Thymus (tissue), 11 donors: ENCODE data around the gene RBM23. TPM values are rescaled to one million over a fixed set of nuclear protein-coding genes. Genes with fewer than 3 reads are reported as not detected.
A peak's percentile ranks its signal among the peaks of the same experiment; 100 is the strongest.

ENCODE experiments used
- DNase-seq, 9 donors: peaks; one replicate each; pipeline ENCODE4 v3.0.0-alpha.2; 2013; ENCODE audit warnings: low spot score in 9 of 9, low read depth in 6 of 9, missing footprints in 1 of 9
- H3K27ac ChIP-seq, 2 donors: one replicate each; pipeline ENCODE4 v1.5.1; 2013; ENCODE audit warnings: control low read depth in 1 of 2, low read depth in 1 of 2, low read length in 1 of 2, mild to moderate bottlenecking in 1 of 2, moderate library complexity in 1 of 2
- H3K27me3 ChIP-seq, 2 donors: one replicate each; pipeline ENCODE4 v1.5.1; 2013; ENCODE audit warnings: low read length in 1 of 2; ENCODE audit not compliant: control insufficient read depth in 2 of 2, insufficient read depth in 1 of 2
- H3K36me3 ChIP-seq, 2 donors: one replicate each; pipeline ENCODE4 v1.5.1; 2013; ENCODE audit warnings: low read length in 1 of 2, mild to moderate bottlenecking in 1 of 2, moderate library complexity in 1 of 2; ENCODE audit not compliant: control insufficient read depth in 2 of 2, insufficient read depth in 2 of 2
- H3K4me1 ChIP-seq, 2 donors: one replicate each; pipeline ENCODE4 v1.5.1; 2013; ENCODE audit warnings: low read length in 2 of 2; ENCODE audit not compliant: control insufficient read depth in 2 of 2, insufficient read depth in 2 of 2
- H3K4me3 ChIP-seq, 2 donors: one replicate each; pipeline ENCODE4 v1.5.1; 2013; ENCODE audit warnings: low read length in 2 of 2, control low read depth in 1 of 2, mild to moderate bottlenecking in 1 of 2
- H3K9me3 ChIP-seq, 2 donors: one replicate each; pipeline ENCODE4 v1.5.1; 2013; ENCODE audit warnings: low read length in 1 of 2, mild to moderate bottlenecking in 1 of 2; ENCODE audit not compliant: control insufficient read depth in 2 of 2, insufficient read depth in 1 of 2
- WGBS: extraction: QIAGEN DNeasy Blood & Tissue Kit; methylation state at CpG from one replicate; pipeline ENCODE4 v1.1.7; 2013; 5-methylcytosine and 5-hydroxymethylcytosine counted together
- polyA plus RNA-seq: library from polyadenylated mRNA; stranded (reverse); fragments of 200-250 nt; gene quantifications from one replicate; pipeline ENCODE4 v1.2.3, GENCODE V29; 2013
- total RNA-seq: library from RNA; stranded (reverse); fragments of 120-200 nt; gene quantifications from one replicate; pipeline ENCODE4 v1.2.4, GENCODE V29; 2013
- donor health status: healthy.

RBM23 gene
- total and polyA plus RNA-seq, 2 donors = 41.8 to 85.2 TPM

DNA sequence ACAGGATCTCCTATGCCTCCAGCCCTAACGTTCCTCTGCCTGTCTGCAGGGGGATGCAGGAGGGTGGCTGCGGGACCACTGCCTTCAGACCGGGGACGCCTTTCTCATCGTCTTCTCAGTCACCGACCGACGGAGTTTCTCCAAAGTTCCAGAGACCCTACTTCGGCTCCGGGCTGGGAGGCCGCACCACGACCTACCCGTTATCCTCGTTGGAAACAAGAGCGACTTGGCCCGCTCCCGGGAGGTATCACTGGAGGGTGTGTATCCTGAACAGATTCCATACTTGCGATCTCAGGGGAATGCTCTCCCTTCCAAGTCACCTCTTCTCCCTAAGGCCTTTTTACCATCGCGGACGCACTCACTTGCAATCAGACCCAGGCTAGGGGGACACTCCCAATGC, 33.0 kb downstream of the RBM23 start:
- Histone ChIP-seq H3K9me3 (no peaks in the 10 kb centered on the region), H3K36me3 (no peaks in the 10 kb centered on the region), H3K4me1 (peaks cover 21 to 57% of the 10 kb centered on the region in 2 donors), H3K27ac (no peak overlapping the region), H3K27me3 (peaks cover 3 to 62% of the 10 kb centered on the region in 2 donors), H3K4me3 (no peak overlapping the region)
- WGBS = 97% methylated on average over 21 of the region's 21 CpGs
- no peak for DNase-seq

DNA sequence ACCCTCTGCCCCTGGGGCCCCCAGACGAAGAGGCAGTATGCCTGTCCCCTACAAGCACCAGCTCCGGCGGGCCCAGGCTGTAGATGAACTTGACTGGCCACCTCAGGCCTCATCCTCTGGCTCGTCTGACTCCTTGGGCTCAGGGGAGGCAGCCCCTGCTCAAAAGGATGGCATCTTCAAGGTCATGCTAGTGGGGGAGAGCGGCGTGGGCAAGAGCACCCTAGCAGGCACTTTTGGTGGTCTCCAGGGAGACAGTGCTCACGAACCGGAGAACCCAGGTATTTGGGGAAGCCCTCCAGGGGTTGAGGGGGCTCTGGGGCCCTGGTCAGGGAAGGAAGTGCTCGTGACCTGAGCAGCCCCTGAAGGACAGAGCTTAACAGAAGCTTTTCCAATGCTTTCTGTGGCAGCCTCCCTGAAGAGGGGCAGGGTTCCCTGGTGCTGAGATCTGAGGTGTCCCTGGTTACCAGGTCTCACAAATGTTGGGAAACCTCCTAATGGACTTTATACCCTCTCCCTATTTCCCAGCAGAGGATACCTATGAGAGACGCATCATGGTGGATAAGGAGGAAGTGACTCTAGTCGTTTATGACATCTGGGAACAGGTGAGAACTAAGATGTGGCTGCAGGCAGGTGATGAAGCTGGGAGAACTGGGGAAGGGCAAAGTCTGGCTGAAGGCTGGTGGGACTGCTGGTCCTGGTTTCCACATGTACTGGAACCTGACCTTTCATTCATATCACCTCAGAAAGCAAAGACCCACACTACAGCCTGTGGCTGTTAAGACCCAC, 34.0 kb downstream of the RBM23 start:
- no peak for DNase-seq
- Histone ChIP-seq H3K4me1 (peaks cover 21 to 57% of the 10 kb centered on the region in 2 donors), H3K36me3 (no peaks in the 10 kb centered on the region), H3K4me3 (no peak overlapping the region), H3K27me3 (peaks cover 3 to 62% of the 10 kb centered on the region in 2 donors), H3K27ac (no peak overlapping the region), H3K9me3 (no peaks in the 10 kb centered on the region)
- 91% methylated on average over 11 of the region's 11 CpGs for WGBS

DNA sequence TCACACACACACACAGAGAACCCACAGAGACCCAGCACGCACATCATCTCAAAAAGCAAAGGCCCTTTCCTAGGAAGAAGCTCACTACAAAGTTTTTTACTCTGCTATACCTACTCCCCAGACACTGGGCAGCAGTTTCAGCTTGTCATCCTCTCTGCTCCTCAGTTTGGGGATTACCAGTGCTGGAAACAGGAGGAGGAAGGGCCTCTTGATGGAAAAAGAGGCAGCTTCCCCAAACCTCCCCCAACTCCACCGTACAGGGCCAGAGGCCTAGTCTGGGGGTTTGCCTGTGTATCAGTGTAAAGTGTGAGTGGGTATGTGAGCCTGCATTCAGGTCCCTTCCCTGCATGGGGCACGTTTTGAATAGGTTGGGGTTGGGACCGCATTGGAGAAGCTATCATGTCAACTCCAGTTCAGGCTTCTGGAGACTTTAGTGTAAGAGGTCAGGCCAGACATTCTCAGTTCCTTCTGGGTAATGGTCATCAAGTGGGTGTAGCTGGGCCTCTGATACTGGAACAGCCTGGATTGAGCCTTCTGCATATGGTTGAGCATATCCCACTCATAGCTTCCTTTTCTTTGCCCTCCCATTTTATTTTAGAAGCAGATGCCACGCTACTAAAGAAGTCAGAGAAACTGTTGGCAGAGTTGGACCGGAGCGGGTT, 34.7 kb downstream of the RBM23 start:
- Histone ChIP-seq H3K36me3 (no peaks in the 10 kb centered on the region), H3K27ac (no peak overlapping the region), H3K27me3 (peaks cover 3 to 62% of the 10 kb centered on the region in 2 donors), H3K4me1 (peaks cover 21 to 57% of the 10 kb centered on the region in 2 donors), H3K9me3 (no peaks in the 10 kb centered on the region), H3K4me3 (no peak overlapping the region)
- DNase-seq = no peak
- WGBS = 89% methylated on average over 7 of the region's 7 CpGs

DNA sequence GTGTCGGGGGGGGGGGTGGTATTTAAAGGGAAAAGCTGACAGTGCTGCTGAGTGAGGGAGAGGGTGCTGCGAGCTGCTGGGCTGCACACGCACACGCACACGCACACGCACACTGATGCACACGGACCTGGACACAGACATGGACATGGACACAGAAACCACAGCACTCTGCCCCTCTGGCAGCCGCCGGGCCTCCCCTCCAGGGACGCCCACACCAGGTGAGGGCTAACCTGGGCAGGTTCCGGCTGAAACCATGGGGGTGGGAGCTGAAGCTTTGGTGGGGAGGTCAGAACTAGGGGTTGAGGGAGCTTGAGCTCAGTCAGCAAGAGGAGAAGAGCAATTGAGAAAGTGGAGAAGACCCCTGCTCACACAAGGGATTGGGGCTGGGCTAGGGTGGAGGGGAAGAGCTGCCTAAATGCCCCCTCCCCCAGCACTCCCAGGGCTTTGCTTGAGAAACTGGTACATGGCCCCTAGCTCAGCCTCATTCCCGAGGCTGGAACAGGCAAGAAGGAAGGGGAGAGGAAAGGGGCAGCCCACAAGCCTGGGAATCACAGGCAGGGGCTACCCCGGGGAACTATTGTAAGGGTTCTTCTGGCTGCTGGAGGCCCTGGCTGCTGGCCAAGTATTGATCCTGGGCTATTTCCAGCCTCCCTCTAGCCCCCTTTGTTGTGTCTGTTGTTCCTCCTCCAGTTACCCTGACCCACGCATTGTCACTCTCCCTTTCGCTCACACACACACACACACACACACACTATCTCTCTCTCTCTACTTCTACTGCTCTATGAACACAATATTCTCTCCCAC, 35.6 kb downstream of the RBM23 start, which contains the start of gene REM2:
Gene REM2 (plus strand): TSS at position 50 of the 804 bp plus-strand sequence. CDS start 66 bp downstream, at position 116.
- H3K36me3 ChIP-seq = peaks cover 3 to 4% of the 10 kb centered on the region in 2 donors
- H3K27me3 ChIP-seq = peaks cover 3 to 62% of the 10 kb centered on the region in 2 donors
- WGBS = 80% methylated on average over 15 of the region's 15 CpGs
- no peak for DNase-seq
- no peaks in the 10 kb centered on the region for H3K9me3 ChIP-seq
- H3K4me3 ChIP-seq = no peak within 1 kb of the TSS
- peaks cover 16 to 49% of the 10 kb centered on the region in 2 donors for H3K4me1 ChIP-seq
- H3K27ac ChIP-seq = no peak within 1 kb of the TSS

DNA sequence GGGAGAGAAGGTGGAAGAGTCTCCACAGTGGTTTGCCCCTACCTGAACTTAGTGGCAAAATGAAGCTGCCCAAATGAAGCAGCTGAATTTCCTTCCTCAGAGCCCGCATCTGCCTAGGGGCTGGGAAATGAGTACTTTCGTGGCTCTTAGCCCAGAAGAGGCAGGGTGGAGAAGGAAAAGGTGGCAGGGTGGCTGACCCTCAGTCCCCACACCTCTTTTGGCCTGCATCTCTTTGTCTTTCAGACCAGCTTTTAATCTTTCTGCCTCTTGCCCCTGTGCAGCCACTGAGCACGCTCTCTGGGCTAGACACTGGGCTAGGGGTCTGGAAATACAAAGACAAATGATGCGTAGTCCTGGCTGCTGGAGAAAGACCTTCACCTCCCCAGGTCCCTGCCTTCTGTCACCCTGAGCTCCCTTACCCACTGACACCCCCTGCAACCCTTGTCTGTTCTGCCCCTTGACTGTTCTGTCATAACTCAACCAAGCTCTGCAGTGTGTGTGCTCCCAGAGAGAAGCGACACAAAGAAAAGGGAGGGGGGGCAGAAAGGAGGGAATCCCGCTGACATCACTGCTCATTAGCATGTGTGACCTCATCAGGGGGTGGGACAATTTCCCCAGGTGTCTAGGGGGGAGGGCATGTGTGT, 36.3 kb downstream of the RBM23 start:
- Histone ChIP-seq H3K4me1 (peaks cover 12 to 41% of the 10 kb centered on the region in 2 donors), H3K27ac (no peak overlapping the region), H3K27me3 (peaks cover 3 to 56% of the 10 kb centered on the region in 2 donors), H3K9me3 (no peaks in the 10 kb centered on the region), H3K4me3 (no peak overlapping the region), H3K36me3 (peaks cover 10 to 12% of the 10 kb centered on the region in 2 donors)
- peak in 5 of 9 donors; percentile 32 to 73 (median 49) for DNase-seq
- 53% methylated on average over 6 of the region's 6 CpGs for whole genome bisulfite sequencing

DNA sequence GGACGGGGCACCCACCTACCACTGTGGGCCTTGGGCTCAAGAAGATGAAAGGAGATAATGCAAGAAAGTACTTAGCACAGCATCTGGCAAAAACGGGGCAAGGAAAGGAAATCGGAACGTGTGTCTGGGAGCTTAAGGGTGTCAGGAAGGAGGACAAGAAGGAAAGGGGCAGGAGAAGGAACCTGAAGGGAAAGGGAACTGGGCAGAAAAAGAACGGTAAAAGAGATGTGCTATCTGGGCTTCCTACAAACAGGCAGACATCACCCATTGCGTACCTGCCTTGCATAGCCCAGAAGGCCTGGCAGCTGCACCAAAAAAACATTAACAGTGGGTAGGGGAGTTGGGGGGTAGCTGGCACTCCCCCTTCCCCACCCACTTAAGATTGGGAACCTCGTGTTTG, 36.9 kb downstream of the RBM23 start:
- Histone ChIP-seq H3K4me1 (peaks cover 6 to 35% of the 10 kb centered on the region in 2 donors), H3K27me3 (peaks cover 3 to 50% of the 10 kb centered on the region in 2 donors), H3K4me3 (no peak overlapping the region), H3K36me3 (peaks cover 16 to 18% of the 10 kb centered on the region in 2 donors), H3K27ac (no peak overlapping the region), H3K9me3 (no peaks in the 10 kb centered on the region)
- DNase-seq = no peak
- 52% methylated on average over 7 of the region's 7 CpGs for WGBS

DNA sequence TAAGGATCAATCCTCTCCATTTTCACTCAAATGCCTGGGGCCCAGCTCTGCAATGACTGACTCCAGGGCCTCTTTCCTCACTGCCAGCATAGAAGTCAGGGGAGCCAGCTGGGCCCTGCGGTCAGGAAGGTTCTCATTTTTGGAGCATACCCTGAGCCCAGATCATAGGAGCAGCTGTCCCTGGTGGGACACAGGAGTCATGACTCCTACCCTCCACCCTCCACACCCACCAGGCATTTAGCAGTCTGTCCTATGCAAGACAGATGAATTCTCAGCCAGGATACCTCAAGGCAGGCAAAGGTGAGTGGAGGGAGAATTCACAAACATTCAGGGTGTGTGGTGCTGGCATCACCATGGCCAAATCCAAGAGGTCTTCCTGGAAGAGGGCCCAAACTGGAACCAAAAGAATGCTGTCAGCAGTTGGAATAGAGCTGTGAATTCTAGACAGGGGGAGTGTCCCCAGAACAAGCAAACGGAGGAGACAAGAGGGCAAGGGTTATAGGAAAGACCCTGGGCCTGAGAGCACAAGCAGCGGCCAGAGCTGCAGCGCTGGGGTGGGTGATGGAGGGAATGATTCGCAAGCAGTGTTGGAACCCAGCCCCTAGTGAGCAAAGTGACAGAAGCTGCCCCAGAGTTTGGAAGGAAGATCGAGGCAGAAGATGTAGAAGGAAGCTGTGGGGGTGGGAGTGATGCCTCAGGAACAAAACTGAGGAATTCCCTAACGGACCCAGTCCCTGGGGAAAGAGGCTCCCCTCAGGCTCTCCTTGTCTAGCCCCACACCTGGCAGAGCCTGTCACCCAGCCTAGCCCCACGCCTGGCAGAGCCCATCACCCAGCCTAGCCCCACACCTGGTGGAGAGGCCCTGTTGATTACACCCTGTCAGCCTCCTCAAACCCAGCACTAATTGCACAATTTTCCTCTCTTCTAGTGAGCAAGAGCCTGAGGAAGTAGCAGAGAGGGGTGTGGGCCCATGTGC, 40.4 kb downstream of the RBM23 start:
- Histone ChIP-seq H3K4me1 (peaks cover 0 to 15% of the 10 kb centered on the region in 2 donors), H3K4me3 (no peak overlapping the region), H3K27ac (no peak overlapping the region), H3K36me3 (peaks cover 49 to 50% of the 10 kb centered on the region in 2 donors), H3K9me3 (no peaks in the 10 kb centered on the region), H3K27me3 (peaks cover 0 to 17% of the 10 kb centered on the region in 2 donors)
- 96% methylated on average over 8 of the region's 8 CpGs for WGBS
- no peak for DNase-seq
